Natural killer cell (primary cell): ENCODE results near the gene C2CD3. TPM values are rescaled to one million over a fixed set of nuclear protein-coding genes. Genes with fewer than 3 reads are reported as not detected.

Experiments used
- ATAC-seq, 3 donors: fragments of 150-1000 bp in 2 of 3; fragments of 200-7000 bp in 1 of 3; cut with Tn5 transposase; 1 replicate in 1 of 3; 2 replicates in 2 of 3; pipeline ENCODE4 v1.10.0; 2021; ENCODE audit warnings: mild to moderate bottlenecking in 2 of 3, moderate library complexity in 2 of 3
- DNase-seq, 2 donors: peaks; one replicate each; pipeline versions ENCODE4 v3.0.0 to v3.0.0-alpha.2; 2013 to 2021; ENCODE audit warnings: mixed read lengths in 1 of 2
- H3K27ac ChIP-seq: one replicate; pipeline ENCODE4 v1.5.1; 2013; ENCODE audit warnings: mild to moderate bottlenecking, low read length
- H3K27me3 ChIP-seq: one replicate; pipeline ENCODE4 v1.6.1; 2013; ENCODE audit warnings: low read length; ENCODE audit not compliant: control insufficient read depth, insufficient read depth
- H3K36me3 ChIP-seq: one replicate; pipeline ENCODE4 v1.6.1; 2013; ENCODE audit warnings: low read length; ENCODE audit not compliant: control insufficient read depth, insufficient read depth
- H3K4me1 ChIP-seq: one replicate; pipeline ENCODE4 v1.6.1; 2013; ENCODE audit warnings: low read length; ENCODE audit not compliant: control insufficient read depth, insufficient read depth
- H3K4me3 ChIP-seq: one replicate; pipeline ENCODE4 v1.5.1; 2013; ENCODE audit warnings: low read length
- H3K9me3 ChIP-seq: one replicate; pipeline ENCODE4 v1.6.1; 2013; ENCODE audit warnings: low read length; ENCODE audit not compliant: control insufficient read depth, insufficient read depth
- H3K27ac Mint-ChIP-seq, 2 donors: one replicate each; pipeline ENCODE4 v1.8.0; 2022; ENCODE audit warnings: mild to moderate bottlenecking in 2 of 2, mixed read lengths in 2 of 2, moderate library complexity in 1 of 2
- H3K27me3 Mint-ChIP-seq, 2 donors: one replicate each; pipeline ENCODE4 v1.8.0; 2022; ENCODE audit warnings: low read depth in 2 of 2, mixed read lengths in 2 of 2
- H3K36me3 Mint-ChIP-seq: one replicate; pipeline ENCODE4 v1.8.0; 2022; ENCODE audit warnings: mixed read lengths
- H3K4me1 Mint-ChIP-seq, 2 donors: one replicate each; pipeline ENCODE4 v1.8.0; 2022; ENCODE audit warnings: mixed read lengths in 2 of 2
- H3K4me3 Mint-ChIP-seq: one replicate; pipeline ENCODE4 v1.8.0; 2022; ENCODE audit warnings: mild to moderate bottlenecking, moderate library complexity, mixed read lengths
- H3K9me3 Mint-ChIP-seq, 2 donors: one replicate each; pipeline ENCODE4 v1.8.0; 2022; ENCODE audit warnings: mixed read lengths in 2 of 2
- WGBS: methylation state at CpG from one replicate; pipeline ENCODE4 v1.1.7; 2013; ENCODE audit warnings: missing lambda C conversion rate; ENCODE audit not compliant: insufficient coverage; 5-methylcytosine and 5-hydroxymethylcytosine counted together
- intact Hi-C: fragments of 100-400 bp; cut with micrococcal nuclease; formaldehyde crosslinking; loops from one replicate; pipeline ENCODE4 v1.14.2; 2022
- total RNA-seq, 4 donors: library from RNA; stranded (reverse); fragments of 120-200 nt in 1 of 4; gene quantifications; one replicate each; pipeline versions ENCODE4 v1.2.3 to v1.2.4, GENCODE V29; 2013 to 2022
- TF ChIP-seq, protein P1 (sequence below): fragments of 200-600 bp; IDR thresholded peaks from one replicate; pipeline ENCODE4 v1.8.0; 2022; ENCODE audit warnings: antibody characterized with exemption

The C2CD3 gene
- total RNA-seq, 3 donors from 2014 or later (not counting 1 experiment from before 2014, with no cell fraction given) = 55.0 to 67.6 (median 58.1) TPM

DNA sequence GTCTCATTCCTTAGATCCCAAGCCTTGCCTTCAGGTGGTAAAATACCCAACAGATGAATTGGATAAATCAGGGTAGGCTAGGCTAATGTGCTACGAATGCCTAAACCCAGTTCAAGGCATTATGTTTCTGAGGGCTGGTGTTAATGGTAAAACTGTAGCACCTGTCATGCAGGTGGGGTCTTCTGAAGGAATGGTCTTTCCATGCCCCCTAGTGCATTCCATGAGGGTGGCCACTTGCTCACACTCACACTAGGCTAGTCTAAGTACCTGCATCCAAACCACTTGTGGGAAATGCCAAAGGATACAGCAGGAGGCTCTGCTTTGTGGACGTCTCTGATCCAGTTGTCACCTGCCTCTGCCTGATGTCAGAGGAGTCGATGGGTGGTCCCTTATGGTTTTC is 137.8 kb downstream of the C2CD3 start:
- Histone ChIP-seq H3K27me3 (no peaks in the 10 kb centered on the region), H3K9me3 (no peaks in the 10 kb centered on the region), H3K36me3 (peaks cover 37% of the 10 kb centered on the region), H3K4me1 (peaks cover 20% of the 10 kb centered on the region), H3K4me3 (no peak overlapping the region), H3K27ac (no peak overlapping the region)
- DNase-seq (peak in 1 of 2 donors; percentile 70), ATAC-seq (no peak)
- peak overlapping the region in 1 of 2 donors; percentile 25 for H3K27ac Mint-ChIP-seq
- peaks cover 27 to 29% of the 10 kb centered on the region in 2 donors for H3K4me1 Mint-ChIP-seq
- peaks cover 2% of the 10 kb centered on the region for H3K36me3 Mint-ChIP-seq
- H3K27me3 Mint-ChIP-seq = no peaks in the 10 kb centered on the region
- WGBS = 96% methylated on average over 3 of the region's 3 CpGs
- H3K4me3 Mint-ChIP-seq = no peak overlapping the region
- TF ChIP-seq, protein P1, sequence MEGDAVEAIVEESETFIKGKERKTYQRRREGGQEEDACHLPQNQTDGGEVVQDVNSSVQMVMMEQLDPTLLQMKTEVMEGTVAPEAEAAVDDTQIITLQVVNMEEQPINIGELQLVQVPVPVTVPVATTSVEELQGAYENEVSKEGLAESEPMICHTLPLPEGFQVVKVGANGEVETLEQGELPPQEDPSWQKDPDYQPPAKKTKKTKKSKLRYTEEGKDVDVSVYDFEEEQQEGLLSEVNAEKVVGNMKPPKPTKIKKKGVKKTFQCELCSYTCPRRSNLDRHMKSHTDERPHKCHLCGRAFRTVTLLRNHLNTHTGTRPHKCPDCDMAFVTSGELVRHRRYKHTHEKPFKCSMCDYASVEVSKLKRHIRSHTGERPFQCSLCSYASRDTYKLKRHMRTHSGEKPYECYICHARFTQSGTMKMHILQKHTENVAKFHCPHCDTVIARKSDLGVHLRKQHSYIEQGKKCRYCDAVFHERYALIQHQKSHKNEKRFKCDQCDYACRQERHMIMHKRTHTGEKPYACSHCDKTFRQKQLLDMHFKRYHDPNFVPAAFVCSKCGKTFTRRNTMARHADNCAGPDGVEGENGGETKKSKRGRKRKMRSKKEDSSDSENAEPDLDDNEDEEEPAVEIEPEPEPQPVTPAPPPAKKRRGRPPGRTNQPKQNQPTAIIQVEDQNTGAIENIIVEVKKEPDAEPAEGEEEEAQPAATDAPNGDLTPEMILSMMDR = no peak
- intact Hi-C loops = loop anchor here (1.0 kb wide), 1 partner anchor 69 kb away; no protein-coding TSS in a partner anchor
- H3K9me3 Mint-ChIP-seq = no peaks in the 10 kb centered on the region

DNA sequence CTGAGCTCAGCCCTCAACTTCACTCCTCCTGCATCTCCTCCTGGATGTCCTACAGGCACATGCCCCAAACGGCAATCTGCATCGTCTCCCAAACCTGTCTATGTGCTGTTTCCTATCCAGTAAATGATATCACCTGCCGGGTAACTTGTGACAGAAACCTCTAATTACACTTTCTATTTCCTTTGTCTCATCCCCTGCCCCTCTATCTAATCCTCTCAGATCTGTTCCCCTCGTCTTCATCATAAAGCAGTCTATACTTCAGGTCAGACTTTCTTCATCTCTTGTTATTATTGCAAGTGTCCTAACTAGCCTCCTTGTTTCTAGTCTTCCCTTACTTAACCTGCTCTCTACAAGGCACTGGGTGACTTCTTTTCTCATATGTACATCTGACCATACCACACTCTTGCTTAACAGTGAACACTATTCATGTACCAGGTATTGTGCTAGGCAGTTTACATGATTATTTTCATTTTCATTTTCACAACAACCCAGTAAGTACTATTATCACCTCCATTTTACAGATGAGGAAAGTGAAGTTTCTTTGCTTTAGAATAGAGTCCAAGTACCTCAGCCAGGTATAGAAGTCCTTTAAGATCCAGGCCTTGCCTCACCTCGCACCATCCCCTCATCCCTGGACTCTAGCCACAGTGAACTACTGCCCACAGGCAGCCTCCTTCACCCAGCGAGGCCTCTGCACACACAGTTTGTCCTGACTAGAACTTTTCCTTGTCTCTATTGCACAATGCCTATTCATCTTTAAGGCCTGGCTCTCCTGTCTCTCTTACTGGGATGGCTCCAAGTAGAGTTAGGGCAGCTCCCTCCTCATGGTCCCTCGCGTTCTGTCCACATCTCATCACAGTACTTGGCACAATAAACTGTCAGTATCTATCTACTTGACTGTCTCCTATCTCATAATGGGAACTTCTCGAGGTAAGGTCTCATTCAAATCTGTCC is 139.8 kb downstream of the C2CD3 start:
- Histone ChIP-seq H3K36me3 (peaks cover 19% of the 10 kb centered on the region), H3K4me3 (no peak overlapping the region), H3K27ac (peak overlapping the region; percentile 66), H3K9me3 (no peaks in the 10 kb centered on the region), H3K4me1 (peaks cover 22% of the 10 kb centered on the region), H3K27me3 (no peaks in the 10 kb centered on the region)
- Mint-ChIP-seq H3K27ac (peak overlapping the region; percentile 84 to 89), H3K4me1 (peaks cover 28 to 33% of the 10 kb centered on the region in 2 donors), H3K4me3 (peak overlapping the region; percentile 80), H3K27me3 (no peaks in the 10 kb centered on the region), H3K9me3 (no peaks in the 10 kb centered on the region), H3K36me3 (no peaks in the 10 kb centered on the region)
- ATAC-seq = peak; percentile 80 to 84 (median 84)
- DNase-seq = peak in 1 of 2 donors; percentile 28
- TF ChIP-seq, protein P1 = no peak
- 69% methylated on average over 9 of the region's 9 CpGs for WGBS
- intact Hi-C loops = no loop called here

DNA sequence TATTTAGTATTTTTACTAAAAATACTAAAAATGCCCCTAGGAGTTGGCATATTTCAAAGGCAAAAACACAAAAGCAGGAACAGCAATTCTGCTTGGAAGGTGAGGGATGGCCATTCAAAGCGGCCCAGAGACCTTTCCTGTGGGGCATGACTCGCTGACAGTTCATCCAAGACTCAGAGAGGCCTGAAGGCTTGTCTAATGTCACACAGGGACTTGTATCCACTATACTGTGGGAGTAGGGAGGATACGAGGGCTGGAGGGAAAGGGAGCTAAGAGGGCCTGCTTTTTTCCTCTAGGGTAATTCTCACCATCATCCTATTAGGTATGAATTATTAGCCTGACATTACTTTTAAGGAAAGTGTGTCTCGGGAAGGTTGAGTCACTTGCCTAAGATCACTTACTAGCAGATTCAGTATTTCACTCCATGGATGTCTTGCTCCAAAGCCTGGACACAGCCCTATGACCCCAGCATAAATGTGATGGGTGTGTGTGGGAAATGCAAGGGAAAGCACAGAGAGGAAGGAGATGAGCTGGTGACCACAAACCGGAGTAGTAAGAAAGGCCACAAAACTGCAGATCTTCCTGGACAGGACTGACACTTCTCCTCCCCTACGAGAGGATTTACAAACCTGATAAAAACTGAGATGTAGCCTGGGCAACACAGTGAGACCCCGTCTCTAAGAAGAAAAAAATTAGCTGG is 145.2 kb downstream of the C2CD3 start:
- Histone ChIP-seq H3K36me3 (no peaks in the 10 kb centered on the region), H3K27ac (no peak overlapping the region), H3K4me3 (no peak overlapping the region), H3K4me1 (peaks cover 40% of the 10 kb centered on the region), H3K9me3 (no peaks in the 10 kb centered on the region), H3K27me3 (no peaks in the 10 kb centered on the region)
- DNase-seq = no peak
- peaks cover 8% of the 10 kb centered on the region for H3K36me3 Mint-ChIP-seq
- ATAC-seq = no peak
- H3K4me3 Mint-ChIP-seq = no peak overlapping the region
- H3K27me3 Mint-ChIP-seq = no peaks in the 10 kb centered on the region
- peaks cover 29 to 39% of the 10 kb centered on the region in 2 donors for H3K4me1 Mint-ChIP-seq
- TF ChIP-seq, protein P1 = no peak
- H3K27ac Mint-ChIP-seq = peak overlapping the region in 1 of 2 donors; percentile 37
- 91% methylated on average over 7 of the region's 7 CpGs for WGBS
- intact Hi-C loops = no loop called here
- H3K9me3 Mint-ChIP-seq = no peaks in the 10 kb centered on the region
